GM18870 (cell line): Measurements from ENCODE around the gene RBL2.
A peak's percentile ranks its signal among the peaks of the same experiment; 100 is the strongest.
"Not testable (repeated sequence)": the region's sequence is repeated elsewhere in the genome, so short reads cannot be mapped to it uniquely, and the experiment has no call there.

Source experiments
- ATAC-seq: cut with Tn5 transposase; IDR thresholded peaks from one replicate; pipeline ENCODE4 v1.9.1; 2021; ENCODE audit warnings: moderate library complexity; ENCODE audit not compliant: unreplicated experiment

Gene RBL2, protein sequence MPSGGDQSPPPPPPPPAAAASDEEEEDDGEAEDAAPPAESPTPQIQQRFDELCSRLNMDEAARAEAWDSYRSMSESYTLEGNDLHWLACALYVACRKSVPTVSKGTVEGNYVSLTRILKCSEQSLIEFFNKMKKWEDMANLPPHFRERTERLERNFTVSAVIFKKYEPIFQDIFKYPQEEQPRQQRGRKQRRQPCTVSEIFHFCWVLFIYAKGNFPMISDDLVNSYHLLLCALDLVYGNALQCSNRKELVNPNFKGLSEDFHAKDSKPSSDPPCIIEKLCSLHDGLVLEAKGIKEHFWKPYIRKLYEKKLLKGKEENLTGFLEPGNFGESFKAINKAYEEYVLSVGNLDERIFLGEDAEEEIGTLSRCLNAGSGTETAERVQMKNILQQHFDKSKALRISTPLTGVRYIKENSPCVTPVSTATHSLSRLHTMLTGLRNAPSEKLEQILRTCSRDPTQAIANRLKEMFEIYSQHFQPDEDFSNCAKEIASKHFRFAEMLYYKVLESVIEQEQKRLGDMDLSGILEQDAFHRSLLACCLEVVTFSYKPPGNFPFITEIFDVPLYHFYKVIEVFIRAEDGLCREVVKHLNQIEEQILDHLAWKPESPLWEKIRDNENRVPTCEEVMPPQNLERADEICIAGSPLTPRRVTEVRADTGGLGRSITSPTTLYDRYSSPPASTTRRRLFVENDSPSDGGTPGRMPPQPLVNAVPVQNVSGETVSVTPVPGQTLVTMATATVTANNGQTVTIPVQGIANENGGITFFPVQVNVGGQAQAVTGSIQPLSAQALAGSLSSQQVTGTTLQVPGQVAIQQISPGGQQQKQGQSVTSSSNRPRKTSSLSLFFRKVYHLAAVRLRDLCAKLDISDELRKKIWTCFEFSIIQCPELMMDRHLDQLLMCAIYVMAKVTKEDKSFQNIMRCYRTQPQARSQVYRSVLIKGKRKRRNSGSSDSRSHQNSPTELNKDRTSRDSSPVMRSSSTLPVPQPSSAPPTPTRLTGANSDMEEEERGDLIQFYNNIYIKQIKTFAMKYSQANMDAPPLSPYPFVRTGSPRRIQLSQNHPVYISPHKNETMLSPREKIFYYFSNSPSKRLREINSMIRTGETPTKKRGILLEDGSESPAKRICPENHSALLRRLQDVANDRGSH

DNA sequence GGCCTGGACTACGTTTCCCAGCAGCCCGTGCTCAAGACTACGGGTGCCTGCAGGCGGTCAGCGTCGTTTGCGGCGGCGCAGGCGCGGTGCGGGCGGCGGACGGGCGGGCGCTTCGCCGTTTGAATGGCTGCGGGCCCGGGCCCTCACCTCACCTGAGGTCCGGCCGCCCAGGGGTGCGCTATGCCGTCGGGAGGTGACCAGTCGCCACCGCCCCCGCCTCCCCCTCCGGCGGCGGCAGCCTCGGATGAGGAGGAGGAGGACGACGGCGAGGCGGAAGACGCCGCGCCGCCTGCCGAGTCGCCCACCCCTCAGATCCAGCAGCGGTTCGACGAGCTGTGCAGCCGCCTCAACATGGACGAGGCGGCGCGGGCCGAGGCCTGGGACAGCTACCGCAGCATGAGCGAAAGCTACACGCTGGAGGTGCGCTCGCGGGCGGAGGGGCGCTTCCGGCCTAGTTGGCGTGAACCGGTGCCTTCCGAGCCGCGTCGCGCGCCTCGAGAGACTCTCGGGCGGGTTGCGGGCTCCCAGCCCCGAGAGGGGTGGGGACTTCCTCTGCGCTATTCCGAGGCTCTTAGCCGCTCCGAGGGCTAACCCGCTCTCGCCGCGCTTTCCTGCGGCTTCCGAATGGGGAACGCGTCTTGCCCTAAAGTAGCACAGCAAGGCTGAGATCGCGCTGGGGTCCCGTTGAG is at the start of gene RBL2:
Gene RBL2, plus strand, starts transcription at position 95 of the 689 bp plus-strand sequence. Its CDS starts 86 bp downstream, at position 181.
- peak; percentile 53 for ATAC-seq

GRCh38 chr16:53384610-53385009 is 49.7 kb upstream of the RBL2 start:
- not testable (repeated sequence) for ATAC-seq

DNA sequence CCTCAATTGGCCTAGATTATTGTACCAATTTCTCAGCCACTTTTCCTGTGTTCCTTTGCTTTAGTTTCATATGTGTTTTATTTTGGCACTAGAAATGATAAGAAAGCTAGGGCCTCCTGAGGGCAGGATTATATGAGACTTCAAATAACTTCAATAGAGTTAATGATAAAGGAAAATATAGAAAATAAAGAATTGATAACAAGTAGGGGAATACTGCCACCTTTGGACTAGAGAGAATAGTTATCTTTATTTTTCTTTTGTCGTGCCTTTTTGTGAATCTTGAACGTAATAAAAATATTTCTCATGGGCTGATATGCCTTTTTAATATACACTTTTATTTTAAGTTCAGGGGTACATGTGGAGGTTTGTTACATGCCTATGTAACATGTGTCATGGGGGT is 29.3 kb upstream of the RBL2 start:
- no peak for ATAC-seq

DNA sequence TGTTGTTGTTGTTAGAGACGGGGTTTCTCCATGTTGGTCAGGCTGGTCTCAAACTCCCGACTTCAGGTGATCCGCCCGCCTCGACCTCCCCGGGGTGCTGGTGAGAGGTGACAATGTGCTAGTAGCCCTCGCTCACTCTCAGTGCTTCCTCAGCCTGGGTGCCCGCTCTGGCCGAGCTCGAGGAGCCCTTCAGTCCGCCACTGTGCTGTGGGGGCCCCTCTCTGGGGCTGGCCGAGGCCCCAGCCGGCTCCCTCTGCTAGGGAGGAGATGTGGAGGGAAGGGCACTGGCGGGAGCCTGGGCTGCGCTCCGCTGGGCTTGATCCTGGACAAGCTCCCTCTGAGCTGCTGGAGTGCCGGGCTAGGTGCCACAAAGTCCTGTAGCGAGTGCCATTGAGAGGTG is 21.7 kb upstream of the RBL2 start:
- no peak for ATAC-seq

DNA sequence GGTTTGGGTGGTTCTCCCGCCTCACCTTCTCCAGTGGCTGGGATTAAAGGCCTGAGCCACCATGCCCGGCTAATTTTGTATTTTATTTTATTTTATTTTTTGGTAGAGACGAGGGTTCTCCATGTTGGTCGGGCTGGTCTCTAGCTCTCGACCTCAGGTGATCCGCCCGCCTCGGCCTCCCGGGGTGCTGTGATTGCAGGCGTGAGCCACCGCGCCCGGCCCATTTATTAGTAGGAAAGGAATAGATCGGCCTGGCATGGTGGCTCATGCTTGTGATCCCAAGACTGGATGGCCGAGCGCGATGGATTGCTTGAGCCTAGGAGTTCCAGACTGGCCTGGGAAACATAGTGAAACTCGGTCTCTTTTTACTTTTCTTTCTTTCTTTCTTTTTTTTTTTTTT is 20.4 kb upstream of the RBL2 start:
- ATAC-seq: no peak

DNA sequence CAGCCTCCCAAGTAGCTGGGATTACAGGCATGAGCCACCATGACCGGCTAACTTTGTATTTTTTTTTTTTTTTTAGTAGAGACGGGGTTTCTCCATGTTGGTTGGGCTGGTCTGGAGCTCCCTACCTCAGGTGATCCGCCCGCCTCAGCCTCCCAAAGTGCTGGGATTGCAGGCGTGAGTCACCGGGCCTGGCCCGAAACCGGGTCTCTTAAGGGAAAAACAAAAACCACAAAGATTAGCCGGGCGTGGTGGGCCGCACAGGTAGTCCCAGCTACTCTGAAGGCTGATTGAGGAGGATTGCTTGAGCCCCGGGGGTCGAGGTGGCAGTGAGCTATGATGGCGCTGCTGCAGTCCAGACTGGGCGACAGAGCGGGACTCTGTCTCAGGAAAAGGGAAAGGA is 19.9 kb upstream of the RBL2 start:
- no peak for ATAC-seq

DNA sequence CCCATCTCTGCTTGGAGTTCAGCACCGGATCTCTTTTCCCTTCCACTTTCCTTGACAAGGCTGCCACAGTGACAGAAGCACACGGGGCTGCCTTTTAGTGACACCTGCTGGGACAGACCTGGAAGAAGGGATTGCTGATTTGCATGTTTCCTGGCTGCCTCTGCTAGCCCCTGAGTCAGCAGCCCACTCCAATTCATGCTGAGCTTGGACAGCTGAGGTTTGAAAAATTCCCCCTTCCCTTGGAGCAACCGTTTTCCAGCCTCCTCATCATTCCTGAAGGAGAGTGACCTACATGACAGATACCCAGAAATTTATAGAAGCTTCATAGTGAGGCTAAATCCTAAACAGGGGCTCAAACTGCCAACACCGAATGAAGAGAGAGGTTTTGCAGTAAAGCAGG is 18.8 kb upstream of the RBL2 start:
- ATAC-seq: no peak

GRCh38 chr16:53417011-53417410 is 17.3 kb upstream of the RBL2 start:
- ATAC-seq: no peak

GRCh38 chr16:53417976-53418375 is 16.3 kb upstream of the RBL2 start:
- ATAC-seq: no peak

DNA sequence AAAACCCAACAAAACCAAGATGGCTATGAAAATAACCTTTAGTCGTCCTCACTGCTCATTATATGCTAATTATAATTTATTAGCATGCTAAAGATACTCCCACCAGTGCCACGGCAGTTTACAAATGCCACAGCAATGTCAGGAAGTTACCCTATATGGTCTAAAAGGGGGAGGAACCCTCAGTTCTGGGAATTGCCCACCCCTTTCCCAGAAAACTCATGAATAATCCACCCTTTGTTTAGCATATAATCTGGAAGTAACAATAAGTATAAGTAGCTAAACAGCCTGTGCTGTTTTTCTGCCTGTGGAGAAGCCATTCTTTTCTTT is 14.9 kb upstream of the RBL2 start:
- ATAC-seq: not testable (repeated sequence)

DNA sequence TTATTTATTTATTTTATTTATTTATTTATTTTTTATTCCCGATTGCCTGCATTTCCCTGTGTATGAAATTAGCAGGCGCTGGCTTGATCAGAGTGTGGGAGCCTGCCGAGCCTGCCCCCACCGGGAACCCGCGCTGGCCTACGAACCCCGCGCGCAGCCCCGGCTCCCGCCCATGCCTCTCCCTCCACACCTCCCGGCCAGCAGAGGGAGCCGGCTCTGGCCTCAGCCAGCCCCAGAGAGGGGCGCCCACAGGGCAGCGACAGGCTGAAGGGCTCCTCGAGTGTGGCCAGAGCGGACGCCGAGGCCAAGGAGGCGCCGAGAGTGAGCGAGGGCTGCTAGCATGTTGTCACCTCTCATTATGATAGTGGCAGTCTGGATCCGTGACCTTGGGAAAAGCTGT is 13.0 kb upstream of the RBL2 start:
- ATAC-seq: no peak

GRCh38 chr16:53423968-53424367 is 10.3 kb upstream of the RBL2 start:
- not testable (repeated sequence) for ATAC-seq

GRCh38 chr16:53428681-53429080 is 5.6 kb upstream of the RBL2 start:
- no peak for ATAC-seq

DNA sequence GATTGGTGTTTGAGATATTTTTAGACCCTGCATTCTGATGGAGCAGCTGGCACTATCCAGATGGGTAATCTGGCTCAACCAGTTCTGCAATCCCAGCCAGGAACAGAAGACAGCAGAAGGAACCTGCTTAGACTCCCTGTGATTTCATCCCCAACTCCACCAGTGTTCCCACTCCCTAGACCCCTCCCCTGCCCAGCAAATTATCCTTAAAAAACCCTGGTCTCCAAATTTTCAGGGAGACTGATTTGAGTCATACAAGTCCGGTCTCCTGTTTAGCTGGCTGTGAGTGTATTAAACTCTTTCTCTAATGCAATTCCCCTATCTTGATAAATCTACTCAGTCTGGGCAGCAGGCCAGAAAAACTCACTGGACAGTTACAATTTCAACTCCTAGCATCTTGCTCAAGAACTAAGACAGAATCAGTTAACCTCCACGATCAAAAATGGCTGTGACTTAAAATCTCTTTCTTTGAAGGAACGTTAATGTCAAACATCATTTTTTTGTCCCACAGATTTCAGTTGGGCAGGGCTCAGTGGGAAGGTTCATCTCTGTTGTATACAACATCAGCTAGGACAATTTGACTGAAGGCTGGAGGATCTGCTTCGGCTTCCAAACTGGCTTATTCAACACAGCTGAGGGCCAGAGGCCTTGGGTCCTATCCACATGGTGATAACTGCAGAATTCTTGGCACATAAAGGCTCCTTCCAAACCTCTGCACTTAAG is 4.9 kb upstream of the RBL2 start:
- ATAC-seq: no peak

DNA sequence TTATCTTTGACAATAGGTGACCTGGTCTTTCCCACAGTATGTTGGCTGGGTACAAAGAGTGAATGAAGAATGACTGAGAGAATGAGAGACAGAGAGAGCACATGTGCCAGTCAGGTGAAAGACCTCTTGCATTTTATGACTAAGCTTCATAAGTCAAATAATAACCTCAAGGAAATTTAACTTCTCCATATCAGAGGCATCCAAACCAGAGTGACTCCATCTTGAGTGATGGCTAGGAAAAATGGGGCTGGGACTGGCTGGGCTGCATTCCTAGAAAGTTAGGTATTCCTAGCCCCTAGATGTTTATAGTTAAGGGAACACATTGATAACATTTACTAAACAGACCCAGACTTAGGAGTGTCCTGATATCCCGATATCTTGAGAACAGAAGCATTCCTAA is 3.9 kb upstream of the RBL2 start:
- ATAC-seq: no peak

GRCh38 chr16:53433509-53433908 is 762 bp upstream of the RBL2 start:
- ATAC-seq: no peak

DNA sequence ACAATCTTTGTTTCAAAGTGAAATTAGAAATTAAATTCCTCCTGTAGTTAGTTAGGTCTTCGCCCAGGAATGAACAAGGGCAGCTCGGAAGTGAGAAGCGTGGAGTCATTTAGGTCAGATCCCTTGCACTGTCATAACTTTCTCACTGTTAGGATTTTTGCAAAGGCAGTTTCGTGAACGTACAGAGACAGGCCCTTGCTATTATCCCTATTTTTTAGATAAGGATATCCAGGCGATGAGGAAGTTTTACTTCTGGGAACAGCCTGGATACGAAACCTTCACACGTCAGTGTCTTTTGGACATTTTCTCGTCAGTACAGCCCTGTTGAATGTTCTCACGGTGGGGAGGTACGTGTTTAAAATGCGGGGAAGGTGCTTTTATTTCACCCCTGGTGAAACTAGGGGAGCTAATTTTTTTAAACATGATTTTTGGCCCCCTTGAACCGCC is 318 bp upstream of the RBL2 start:
- no peak for ATAC-seq

- peak; percentile 93 for ATAC-seq
These were observed 906 bp downstream of the RBL2 start for GRCh38 chr16:53435066-53435688.

GRCh38 chr16:53440125-53440524 is 5.9 kb downstream of the RBL2 start:
- no peak for ATAC-seq

- no peak for ATAC-seq
These were observed 11.3 kb downstream of the RBL2 start for GRCh38 chr16:53445534-53445933.
